HG02840 (cell line): Measurements from ENCODE around the gene HOMER2.
"Not testable (repeated sequence)": the region's sequence is repeated elsewhere in the genome, so short reads cannot be mapped to it uniquely, and the experiment has no call there.

Experiments used
- ATAC-seq: cut with Tn5 transposase; IDR thresholded peaks from one replicate; pipeline ENCODE4 v1.9.1; 2021; ENCODE audit warnings: mild to moderate bottlenecking, moderate library complexity, moderate number of reproducible peaks; ENCODE audit not compliant: unreplicated experiment, low FRiP score

The HOMER2 gene

DNA sequence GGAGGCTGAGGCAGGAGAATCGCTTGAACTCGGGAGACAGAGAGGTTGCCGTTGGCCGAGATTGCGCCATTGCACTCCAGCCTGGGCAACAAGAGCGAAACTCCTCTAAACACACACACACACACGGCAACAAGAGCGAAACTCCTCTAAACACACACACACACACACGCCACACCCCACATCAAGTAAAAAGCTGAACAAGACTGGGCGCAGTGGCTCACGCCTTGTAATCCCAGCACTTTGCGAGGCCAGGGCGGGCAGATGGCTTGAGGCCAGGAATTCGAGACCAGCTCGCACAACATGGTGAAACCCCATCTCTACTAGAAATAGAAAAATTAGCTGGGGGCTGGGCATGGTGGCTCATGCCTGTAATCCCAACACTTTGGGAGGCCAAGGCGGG, 49.0 kb downstream of the HOMER2 start:
- ATAC-seq: no peak

DNA sequence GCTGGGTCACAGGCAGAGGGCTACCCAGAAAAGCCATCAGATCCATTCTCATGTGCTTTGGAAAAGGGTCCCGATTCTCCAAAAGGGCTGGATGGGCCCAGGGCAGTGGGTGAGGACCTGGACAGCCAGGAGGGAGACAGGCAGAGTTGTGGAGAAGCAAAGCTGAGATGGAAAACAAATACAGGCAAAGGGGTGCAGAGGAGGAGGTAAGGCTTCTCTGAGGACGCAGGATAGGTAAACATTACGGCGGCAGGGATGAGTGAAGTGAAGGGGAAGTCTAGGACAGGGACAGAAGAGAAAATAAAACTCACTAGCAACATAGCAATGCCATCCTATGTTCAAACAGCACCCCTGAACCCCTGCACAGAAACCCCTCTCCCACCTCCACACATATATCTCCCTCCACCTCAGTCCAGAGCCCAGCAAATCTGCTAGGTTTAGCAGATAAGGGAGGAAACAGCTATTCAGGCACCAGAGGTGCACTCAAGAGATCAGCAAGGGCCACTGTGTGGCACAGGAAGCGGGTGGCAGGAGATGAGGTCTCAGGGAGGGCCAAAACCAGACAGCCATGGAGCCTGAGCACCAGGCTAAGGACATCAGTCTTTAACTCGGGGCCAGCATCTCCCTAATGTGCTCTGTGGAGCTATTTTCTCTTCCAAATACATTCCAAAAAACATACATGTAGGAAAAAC, 51.3 kb downstream of the HOMER2 start:
- ATAC-seq: no peak

DNA sequence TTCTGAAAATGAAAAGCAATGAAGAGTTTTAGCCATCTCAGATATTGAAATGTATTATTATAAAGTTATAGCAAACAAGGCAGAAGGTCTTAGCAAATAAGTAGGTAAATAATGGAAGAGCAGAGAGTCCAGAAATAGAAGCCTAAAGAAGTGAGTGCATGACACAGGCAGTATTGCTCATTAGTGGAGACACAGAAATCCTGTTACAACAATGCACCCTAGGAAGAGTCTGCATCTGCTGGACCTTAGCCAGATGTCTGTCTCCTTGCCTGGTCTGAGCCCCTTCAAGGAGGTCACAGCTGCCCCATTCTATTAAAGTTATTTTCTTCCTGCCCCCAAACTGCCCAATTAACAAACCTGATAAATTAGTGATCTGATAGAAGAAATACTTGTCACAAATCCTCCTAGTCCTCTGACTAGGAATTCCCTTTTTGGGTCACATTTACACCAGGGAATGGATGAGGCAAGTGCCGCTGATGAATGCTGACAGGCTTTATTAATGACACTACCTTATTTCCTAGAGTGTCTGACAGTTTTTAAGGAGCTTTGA, 51.9 kb downstream of the HOMER2 start:
- no peak for ATAC-seq

DNA sequence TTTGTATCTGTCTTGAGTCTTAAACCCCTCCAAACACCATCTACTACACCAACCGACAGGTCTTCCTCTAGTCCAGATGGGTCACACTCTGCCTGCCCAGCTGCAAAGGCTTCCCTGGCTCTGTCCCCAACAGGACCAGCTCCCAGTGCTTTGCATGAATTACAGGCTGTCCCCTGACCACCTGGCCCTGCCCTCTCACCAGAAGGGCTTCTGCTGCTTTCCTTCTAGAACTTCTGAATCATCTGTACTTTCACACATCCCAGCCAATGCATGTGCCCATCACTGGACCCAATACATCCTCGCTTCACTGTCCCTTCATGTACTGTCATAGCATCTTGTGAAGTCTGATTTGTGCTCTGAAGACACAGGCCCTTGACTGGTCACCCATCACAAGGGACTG, 53.6 kb downstream of the HOMER2 start:
- no peak for ATAC-seq

DNA sequence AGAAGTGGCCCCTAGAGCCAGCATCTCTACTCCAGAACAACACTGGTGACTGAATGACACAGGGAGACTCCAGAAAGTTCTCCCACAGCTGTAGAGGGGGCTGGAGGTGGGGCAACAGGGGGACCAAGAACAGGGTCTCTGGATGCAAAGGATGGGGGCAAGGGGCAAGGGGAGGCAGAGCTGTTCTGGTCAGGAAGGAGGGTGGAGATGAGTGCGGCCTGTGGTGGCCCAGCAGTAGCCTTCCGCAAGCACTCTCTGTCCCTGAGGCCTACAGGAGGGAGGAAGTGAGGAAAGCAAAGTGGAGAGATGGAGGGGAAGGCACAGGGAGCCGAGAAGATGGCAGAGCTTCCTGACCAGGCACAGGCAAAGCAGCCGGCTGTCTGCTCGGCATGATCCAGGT, 56.5 kb downstream of the HOMER2 start:
- ATAC-seq: no peak

DNA sequence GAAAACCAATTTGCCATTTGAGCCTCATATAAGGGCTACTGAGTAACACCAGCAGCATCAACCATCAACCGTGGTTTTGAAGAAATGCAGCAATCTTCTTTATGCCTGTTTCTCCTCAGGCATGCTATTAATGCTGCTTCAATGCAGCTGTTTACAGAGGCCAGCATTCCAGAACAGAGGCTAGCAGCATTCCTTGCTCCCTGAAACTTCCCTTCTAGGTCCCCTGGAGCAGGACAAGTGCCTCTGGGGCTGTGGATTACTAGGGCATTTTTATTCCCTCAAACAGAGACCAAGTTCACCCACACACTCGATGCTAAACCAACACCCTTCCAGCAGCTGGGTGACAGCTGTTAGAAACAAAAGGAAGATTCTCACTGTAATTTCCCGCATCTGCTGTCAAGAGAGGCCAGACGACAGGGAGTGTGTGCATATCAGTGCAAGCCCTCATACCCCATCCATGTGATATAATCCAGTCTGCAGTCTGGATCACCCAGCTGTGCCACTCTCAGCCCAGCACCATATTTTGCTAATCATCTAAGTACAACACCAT, 57.5 kb downstream of the HOMER2 start:
- no peak for ATAC-seq

DNA sequence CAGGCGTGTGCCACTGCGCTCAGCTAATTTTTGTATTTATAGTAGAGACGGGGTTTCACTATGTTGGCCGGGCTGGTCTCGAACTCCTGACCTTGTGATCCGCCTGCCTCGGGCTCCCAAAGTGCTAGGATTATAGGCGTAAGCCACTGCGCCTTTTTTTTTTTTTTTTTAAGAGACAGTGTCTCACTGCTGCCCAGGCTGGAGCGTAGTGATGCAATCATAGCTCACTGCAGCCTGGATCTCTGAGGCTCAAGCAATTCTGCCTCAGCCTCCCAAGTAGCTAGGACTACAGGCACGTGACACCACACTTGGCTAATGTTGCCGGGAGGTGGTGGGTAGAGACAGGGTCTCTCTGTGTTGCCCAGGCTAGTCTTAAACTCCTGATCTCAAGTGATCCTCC, 59.0 kb downstream of the HOMER2 start:
- ATAC-seq: not testable (repeated sequence)

DNA sequence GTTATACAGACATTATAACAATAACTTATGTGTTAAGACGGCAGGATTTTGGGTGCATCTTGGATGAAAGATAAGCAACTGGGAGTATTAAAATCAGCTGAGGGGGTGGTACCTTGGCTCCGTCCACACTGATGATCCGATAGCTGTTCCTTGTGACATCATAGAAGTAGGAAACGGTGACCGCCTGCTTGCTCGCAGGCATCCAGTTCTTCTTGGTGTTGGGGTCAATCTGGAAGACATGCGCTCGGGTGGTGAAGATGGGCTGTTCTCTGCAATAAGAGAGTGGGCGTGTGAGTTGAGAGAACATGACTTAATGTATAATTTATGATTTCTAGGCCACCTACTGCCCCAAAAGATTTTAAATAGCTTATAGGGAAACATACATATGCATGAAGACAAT, 59.9 kb downstream of the HOMER2 start:
- ATAC-seq: no peak

DNA sequence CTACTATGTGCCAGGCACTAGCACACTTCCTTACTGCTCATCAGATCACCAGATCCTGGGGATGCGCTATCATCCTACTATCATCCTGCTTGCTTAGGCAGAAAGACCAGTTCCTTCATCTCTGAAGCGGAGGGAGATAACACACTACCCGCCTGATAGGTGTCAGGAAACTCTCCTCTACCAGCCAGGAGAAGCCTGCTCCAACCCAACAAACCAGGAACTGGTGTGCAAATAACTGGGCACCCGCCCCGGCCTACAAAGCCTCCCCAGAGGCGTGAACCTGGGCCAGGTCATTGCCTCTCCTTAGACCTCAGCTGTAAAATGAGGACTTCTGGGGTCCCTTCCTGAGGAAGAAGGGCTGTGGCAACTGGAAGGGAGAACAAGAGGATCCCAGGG, 61.5 kb downstream of the HOMER2 start:
- no peak for ATAC-seq

DNA sequence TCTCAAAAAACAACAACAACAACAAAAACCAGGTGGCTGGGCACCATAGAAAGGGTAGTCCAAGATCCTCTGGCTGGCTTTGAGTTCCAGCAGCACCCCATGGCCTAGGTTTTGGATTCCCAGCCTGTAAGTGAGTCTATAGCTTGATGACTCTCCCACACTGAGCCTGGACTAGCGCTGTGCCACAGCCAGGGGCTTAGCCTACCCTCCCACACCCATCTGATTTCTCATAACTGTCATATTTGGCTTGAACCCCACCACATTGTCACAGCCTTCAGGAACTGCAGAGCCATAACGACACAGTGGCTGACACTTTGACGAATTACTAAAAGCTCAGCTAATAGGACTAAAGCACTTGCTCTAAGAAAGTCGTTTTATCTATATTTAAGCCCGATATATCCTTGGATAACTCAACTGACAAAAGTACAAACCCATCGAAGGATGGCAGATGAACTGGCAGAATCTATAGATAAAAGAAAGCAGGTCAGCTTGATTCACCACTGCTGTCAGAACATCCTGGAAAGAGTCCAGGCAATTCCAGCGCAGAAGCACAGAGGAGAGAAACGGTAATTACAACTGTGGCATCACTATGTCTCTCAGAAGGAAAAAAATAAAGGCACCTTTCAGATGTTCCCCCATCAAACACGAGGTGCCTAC, 62.1 kb downstream of the HOMER2 start:
- no peak for ATAC-seq

DNA sequence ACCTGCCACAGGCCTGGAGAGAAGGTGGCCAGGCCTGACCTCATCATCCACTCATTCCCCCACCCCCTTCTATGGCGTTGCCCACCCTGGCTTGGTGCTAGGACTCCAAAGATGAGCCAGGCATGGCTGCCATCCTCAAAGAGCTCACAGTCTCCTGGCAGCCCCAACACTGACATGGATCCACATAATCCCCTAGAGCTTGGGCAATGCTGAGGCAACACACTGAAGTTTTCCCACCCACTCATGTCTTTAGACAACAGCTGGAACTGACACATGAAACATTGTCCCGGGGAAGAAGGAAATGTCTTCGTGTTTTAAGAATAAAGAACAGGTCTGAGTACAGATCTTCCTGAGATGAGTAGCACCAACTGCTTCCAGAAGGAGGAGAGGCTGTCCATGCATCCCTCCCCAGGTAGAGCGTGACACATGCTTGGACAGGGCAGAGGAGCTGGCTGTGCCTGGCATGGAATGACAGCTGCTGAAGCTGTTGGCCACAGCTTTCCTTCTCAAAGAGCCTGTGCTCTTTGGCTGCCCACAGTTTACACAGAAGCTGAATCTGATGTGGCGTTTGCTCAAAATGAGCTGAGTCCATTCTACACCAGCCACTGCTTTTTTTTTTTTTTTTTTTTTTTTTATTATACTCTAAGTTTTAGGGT, 70.1 kb downstream of the HOMER2 start:
- ATAC-seq: no peak

DNA sequence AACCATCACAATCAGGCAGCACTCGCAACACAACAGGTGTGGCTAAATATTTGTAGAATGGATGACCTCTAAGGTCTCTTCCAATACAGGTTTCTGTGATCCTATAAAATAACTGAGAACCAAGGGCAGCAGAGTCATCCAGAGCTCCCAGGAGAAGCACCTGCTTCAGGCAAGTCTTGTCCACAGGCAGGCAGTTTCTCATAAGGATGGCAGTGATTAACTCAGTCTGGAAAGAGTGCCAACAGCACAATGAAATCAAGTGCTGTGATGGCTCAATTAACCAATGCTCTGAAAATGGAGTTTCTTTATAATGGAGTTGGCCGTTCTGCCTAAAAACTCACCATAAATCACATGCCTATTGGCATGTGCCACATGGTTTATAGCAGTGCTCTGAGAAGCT, 70.8 kb downstream of the HOMER2 start:
- ATAC-seq: no peak

DNA sequence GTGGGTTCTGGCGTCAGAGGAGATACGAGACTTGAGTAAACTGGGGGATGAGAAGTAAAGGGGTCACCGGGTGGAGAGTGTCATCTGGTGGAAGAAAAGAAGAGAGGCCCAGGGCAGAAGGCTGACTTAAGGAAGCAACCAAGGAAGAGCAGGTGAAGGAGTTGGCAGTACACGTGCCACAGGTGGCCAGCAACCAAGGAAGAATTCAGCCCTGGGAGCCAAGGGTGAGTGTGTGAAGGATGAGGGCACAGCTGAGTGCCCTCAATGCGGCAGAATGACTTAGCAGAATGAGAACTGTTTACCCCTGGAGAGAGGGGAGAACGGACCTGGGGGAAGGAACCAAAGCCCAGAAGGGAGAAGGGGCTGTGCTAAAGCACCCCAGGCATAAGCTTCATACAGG, 71.8 kb downstream of the HOMER2 start:
- no peak for ATAC-seq

DNA sequence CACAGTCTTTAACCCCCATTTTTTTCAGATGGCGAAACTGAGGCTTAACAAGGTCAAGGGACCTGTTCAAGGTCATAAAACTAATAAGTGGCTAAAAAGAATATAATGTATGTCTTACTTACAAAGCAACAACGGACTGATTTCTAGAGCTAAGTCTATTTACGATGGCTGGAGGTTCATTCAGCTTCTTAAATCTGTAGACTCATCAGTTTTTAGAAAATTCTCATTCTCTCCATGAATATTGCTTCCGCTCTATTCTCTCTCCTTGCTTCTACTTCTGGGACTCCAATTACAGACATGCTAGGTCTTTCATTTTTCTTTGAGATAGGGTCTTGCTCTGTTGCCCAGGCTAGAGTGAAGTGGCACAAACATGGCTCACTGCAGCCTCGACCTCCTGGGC, 74.2 kb downstream of the HOMER2 start:
- ATAC-seq: no peak

DNA sequence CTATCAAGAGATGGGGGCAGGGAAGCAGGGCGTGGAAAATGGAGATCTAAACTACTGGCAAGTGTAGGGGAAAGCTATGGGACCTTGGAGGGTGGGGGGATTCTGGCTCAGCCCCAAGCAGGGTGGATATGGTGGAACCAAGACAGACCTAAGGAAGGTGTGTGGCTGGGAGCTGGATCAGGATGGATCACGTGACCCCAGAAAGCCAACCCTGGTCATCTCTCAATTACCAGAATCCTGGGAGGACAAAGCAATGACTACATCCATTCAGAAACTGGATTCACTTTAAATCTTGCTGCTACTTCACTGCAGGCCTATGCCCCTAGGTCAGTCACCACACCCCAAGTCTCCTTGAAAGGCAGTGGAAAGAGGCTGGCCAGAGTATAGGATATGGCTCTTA, 74.7 kb downstream of the HOMER2 start:
- no peak for ATAC-seq

DNA sequence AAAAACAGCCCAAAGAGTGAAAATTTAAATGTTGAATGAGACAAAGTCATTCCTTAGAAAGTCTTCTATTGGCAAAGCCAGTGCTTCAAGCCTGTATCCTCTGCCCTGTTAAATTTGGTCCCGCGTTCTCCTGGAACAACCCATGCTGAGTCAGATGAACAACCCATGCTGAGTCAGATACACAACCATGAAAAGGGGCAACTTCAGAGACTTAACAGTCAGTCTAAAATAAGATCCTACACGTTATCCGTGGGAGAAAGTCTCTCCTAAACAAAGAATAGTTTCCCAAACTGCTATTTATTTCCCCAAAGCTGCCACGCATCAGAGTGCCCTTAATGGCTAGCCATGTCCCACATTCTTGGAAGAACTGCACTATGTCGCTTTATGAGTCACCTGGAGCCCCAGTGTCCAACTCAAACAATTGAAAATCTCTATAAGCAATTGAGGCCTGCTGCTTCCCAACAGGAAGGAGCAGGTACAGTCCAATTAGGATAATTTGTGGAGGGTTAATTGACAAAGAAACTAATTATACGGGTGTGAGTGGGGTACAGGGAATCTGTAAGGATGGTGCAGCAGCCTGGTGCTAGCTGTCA, 77.0 kb downstream of the HOMER2 start:
- ATAC-seq: no peak

DNA sequence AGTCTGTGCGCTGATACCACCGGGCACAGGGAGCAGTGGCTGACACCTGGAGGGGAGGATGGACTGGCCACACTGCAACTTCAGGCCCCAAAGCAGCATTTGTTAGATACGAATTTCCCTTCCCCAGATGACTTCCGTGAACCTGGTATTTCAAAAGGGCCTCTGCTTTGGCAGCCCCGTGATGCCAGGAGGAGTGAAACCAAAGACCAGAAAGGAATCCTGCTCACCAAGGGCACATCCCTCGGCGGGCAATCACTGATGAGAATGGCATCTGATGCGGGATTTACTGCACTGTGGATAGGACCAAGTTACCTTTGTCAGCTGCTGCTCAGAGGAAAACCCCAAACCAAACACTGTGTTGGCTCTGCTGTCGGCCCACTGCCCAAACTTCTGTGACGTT, 77.6 kb downstream of the HOMER2 start:
- ATAC-seq: no peak

DNA sequence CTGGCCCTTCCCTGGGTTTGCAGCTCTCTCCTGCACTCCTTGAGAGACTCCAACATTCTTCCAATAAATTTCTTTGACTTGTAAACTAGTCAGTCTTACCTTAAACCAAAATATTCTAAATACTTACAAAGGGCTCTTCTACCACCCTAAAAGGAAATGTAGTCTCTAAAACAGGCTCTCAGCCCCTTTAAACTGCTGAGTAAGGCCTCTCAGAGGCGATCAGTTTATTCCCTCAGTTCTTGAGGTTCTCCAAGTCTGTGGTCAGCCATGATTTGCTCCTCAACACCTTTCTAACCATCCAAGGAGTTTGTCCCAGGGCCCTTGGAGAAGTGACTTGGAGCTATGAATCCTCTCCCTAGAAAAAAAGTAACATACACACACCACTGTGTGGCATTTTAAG, 78.3 kb downstream of the HOMER2 start:
- no peak for ATAC-seq

DNA sequence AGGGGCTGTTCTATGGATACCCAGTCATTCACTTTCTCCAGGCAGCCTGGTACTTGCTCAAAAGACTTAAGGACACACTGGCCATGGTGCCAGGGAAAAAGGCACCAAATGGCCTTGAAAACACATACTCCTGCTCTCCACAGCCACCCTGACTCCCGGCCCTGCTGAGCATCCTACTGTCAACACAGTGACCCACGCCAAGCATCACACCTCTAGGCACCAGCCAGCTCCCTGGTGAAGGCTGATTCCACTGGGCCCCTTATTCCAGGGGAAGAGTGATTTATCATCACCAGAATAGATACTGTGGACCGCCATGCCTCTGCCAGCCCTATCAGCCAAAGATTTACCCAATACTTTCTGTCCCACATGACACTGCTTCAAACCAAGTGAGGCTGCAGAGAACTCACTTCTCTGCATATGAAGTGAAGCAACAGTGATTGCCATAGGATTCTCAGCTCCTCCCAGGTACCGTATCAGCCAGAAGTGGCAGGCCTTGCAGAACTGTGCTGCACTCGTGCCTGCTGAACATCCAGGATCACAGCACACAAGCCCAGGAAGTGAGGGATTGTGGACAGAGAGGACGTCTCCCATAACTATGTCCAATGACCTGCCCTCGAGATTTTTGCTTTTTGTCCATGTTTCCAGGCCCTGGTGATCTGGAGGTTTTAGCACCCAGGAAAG, 79.4 kb downstream of the HOMER2 start:
- no peak for ATAC-seq

DNA sequence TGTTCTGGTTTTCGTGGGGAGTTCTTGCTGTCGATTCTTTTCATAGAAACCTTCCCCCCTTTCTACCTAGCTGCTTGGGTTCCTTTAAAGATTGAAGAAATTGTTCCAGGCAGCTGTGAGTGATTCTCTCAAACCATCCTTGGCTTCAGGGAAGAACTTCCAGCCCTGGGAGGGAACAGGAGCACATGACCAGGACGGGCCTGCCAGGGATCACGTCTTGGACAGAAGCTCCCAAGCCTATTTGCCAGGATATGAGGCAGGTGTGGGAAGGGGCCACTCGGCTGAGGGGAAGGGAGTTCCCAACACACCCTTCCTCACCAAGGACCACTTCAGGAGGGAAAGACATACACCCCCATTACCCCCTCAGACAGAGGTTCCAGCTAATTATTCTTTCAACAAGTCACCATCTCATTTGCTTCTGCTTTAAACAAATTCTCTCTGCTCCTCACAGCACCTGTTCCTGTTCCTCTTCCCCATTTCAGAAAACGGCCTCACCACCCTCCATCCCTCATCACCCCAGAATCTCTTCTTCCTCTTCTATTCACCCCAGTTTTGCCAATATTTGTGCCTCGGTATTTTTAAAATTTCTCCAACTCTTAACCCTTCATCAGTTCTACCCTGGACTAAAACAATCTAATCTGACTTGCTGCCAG, 80.6 kb downstream of the HOMER2 start:
- ATAC-seq: no peak
